COLO668 (cell line): Measurements from ENCODE around the gene GABRQ.
"Not testable (repeated sequence)": the region's sequence is repeated elsewhere in the genome, so short reads cannot be mapped to it uniquely, and the experiment has no call there.

Source experiments
- DNase-seq: peaks from one replicate; lab custom pipeline; 2025; ENCODE audit not compliant: unreplicated experiment; lab: John Stamatoyannopoulos, UW

The GABRQ gene

GRCh38 chrX:152656890-152657289, 19.2 kb downstream of the GABRQ start:
- DNase-seq = no peak

GRCh38 chrX:152658302-152658701, 20.6 kb downstream of the GABRQ start:
- DNase-seq = no peak

- DNase-seq = no peak
These were observed 25.4 kb downstream of the GABRQ start for GRCh38 chrX:152663086-152663485.

GRCh38 chrX:152674135-152674534, 36.4 kb downstream of the GABRQ start:
- DNase-seq = no peak

GRCh38 chrX:152674652-152675051, 37.0 kb downstream of the GABRQ start:
- not testable (repeated sequence) for DNase-seq

- DNase-seq = not testable (repeated sequence)
These were observed 43.3 kb downstream of the GABRQ start for GRCh38 chrX:152681012-152681411.

GRCh38 chrX:152697952-152698931, 60.5 kb downstream of the GABRQ start, which contains the start of gene MAGEA3:
Gene MAGEA3 (plus strand): TSS chrX:152698794. CDS start chrX:152700833, 2,039 bp downstream.
- DNase-seq = not testable (repeated sequence)

GRCh38 chrX:152700390-152700789, 62.7 kb downstream of the GABRQ start:
- not testable (repeated sequence) for DNase-seq

GRCh38 chrX:152706500-152706899, 68.8 kb downstream of the GABRQ start:
- DNase-seq = not testable (repeated sequence)
